ENCODE data around the gene UPB1. TPM values are rescaled to one million over a fixed set of nuclear protein-coding genes. Genes with fewer than 3 reads are reported as not detected.

Gene UPB1
- total RNA-seq, 1 donor from 2014 or later = 1.3 TPM

DNA sequence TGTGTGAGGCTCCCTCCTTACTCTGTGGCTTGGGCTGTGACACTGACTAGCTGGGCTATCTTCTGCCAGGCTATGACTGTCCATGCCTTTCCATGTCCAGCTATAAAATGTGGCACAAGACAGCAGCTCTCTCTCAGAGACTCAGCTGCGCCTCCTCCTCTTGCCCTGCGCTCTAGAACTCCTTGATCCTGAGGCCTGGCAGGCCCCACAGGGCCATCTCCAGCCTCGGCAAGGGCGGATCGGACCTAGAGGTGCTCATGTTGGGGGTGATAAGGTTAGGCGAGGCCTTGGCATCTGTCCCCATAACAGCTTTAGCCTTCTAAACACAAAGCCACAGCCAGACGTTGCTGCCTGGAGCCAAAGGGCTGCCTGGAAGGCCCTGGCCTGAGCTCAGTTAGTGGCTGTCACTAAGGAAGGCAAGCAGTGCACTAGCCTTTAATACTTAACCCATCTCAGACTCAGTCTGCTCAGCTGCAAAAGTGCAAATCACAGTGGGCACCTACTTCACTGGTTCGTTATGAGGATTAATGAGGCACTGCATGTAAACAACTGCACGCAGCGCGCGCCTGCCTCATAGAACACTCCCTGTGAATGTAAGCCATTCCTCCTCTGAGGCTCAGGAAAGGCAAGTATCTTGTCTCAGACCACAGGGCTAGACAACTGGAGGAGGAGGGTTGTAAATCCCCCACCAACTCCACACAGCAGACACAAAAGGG lies 58.6 kb downstream of the UPB1 start:
- no peaks in the 10 kb centered on the region for H3K27me3 Mint-ChIP-seq (ENCODE audit: low read depth)
- H3K36me3 Mint-ChIP-seq = peaks cover 9% of the 10 kb centered on the region
- peak overlapping the region; percentile 97 for H3K27ac Mint-ChIP-seq

DNA sequence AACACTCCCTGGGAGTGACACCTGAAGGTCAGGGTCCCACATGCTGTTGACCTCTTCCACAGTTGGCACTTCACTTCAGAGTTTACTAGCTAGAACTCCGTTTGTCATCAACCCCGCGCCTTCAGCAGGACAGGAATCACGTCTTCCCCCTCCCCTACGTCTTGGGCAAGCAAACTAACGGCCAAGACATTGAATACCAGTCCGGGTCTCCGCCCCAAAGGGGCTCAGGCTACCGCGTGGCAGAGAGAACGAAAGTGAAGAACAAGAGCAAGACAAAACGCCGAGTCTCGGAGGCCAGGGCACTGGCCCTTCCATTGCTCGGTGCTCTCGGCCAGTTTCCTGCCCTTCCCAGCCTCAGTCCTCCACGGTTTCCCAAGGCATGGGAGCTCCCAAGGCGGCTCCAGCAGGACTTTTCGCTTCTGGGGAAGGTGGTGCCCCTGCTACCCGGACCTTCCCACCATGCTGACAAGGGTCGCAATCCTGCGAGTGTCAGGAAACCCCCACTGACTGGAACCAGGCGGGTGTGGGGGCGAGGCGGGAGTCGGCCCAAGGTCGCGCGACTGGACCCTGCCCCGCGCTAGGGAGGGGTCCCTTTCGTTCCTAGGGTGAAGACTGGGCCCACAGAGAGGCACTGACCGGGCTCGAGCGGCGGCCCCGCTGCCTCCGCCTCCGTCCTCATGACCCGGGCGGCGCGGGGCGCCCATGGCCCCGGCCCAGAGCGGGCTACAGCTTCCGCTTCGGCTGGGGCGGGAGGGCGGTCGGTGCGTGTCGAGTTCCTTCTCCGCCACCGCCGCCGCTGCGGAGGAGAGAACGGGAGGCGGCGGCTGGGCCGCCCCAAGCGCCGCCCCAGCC lies 59.4 kb downstream of the UPB1 start, which contains the start of gene GUCD1:
Gene GUCD1 (minus strand): TSS at position 826 of the 852 bp plus-strand sequence. CDS start 147 bp downstream, at position 679.
- H3K36me3 Mint-ChIP-seq = peaks cover 10% of the 10 kb centered on the region
- peak within 1 kb of the TSS; percentile 99 for H3K27ac Mint-ChIP-seq

More for the DNA sequence above, 58.6 kb downstream of the UPB1 start:
- Mint-ChIP-seq H3K9me3 (no peaks in the 10 kb centered on the region), H3K4me3 (peak overlapping the region; percentile 91), H3K4me1 (peaks cover 38% of the 10 kb centered on the region)
- no peak for DNase-seq (ENCODE audit: low spot score in 2 of 2, unreplicated experiment in 2 of 2)
- TF ChIP-seq CTCF (IDR thresholded peaks at IDR 0.05; ENCODE audit: unreplicated experiment) = no peak

DNA sequence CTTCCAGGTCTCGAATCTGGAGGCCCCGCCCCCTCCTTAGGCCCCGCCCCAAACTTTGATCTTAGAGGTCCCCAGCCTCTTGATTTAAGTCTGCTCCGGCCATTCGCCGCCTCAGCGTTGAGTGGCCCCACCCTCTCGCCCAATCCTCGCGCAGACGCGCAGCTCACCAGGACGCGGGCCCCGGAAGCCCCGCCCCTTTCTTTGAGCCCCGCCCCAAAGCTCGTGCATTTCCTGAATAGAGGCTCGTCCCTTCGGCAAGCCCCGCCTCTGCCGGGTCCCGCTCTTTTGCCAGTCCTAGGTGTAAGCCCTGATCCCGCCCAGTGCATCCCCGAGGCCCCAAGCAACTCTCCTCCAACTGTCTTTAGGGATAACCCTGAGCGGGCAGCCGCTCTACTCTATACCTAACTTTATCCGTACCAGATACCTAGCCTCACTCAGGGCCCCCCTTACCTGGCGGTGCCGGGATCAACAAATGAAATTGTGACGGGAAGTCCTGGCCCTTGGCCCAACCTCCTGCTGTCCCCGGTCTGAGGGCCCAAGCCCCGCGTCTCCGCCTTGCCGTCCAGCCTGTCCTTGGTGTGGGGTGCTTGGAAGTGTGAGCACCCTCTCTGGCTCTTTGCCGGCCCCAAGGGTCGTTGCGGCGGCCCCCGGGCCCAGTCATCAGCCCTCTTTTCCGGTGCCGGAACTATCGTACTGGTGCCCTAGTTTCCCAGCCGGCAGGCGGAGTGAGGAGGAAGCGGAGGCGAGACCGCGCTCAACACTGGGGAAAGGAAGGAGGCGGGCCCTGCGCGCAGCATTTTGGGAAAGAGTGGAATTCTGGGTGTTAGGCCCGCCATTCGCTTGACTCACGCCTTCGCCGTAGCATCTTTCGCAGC lies 60.3 kb downstream of the UPB1 start, which contains the start of gene SNRPD3:
Gene SNRPD3 (plus strand): TSS at position 835 of the 875 bp plus-strand sequence. CDS start 1,676 bp downstream, outside the sequence.
- Mint-ChIP-seq H3K4me3 (peak within 1 kb of the TSS; percentile 91), H3K36me3 (peaks cover 10% of the 10 kb centered on the region), H3K27ac (peak within 1 kb of the TSS; percentile 99), H3K4me1 (peaks cover 38% of the 10 kb centered on the region), H3K9me3 (no peaks in the 10 kb centered on the region), H3K27me3 (ENCODE audit: low read depth) (no peaks in the 10 kb centered on the region)
- DNase-seq (ENCODE audit: low spot score in 2 of 2, unreplicated experiment in 2 of 2) = peak; percentile 97 to 99
- no peak for TF ChIP-seq CTCF (IDR thresholded peaks at IDR 0.05; ENCODE audit: unreplicated experiment)

More for the DNA sequence above, 59.4 kb downstream of the UPB1 start, which contains the start of gene GUCD1:
- peak in 1 of 2 experiments; percentile 54 for DNase-seq (ENCODE audit: low spot score in 2 of 2, unreplicated experiment in 2 of 2)
- peaks cover 38% of the 10 kb centered on the region for H3K4me1 Mint-ChIP-seq
- TF ChIP-seq CTCF (IDR thresholded peaks at IDR 0.05; ENCODE audit: unreplicated experiment) = no peak
- H3K9me3 Mint-ChIP-seq = no peaks in the 10 kb centered on the region
- H3K4me3 Mint-ChIP-seq = peak within 1 kb of the TSS; percentile 91
- no peaks in the 10 kb centered on the region for H3K27me3 Mint-ChIP-seq (ENCODE audit: low read depth)

DNA sequence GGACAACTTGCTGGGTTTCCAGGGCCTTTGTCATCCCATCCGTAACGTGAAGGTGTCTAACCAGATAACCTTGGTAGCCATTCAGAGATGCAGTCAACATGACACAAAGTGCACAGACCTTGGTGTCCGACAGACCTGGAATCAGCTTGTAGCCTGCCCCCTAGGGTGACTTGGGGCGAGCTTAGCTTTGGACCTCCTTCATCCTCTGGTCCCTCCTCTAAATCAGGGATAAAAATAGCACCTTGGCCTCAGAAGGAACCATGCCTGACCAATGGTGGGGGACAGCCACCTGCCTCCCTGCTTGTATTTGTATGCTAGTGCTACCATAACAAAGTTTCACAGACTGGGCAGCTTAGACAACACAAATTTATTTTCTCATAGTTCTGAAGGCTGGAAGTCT lies 64.3 kb downstream of the UPB1 start:
- H3K27me3 Mint-ChIP-seq (ENCODE audit: low read depth) = no peaks in the 10 kb centered on the region
- H3K4me1 Mint-ChIP-seq = peaks cover 25% of the 10 kb centered on the region
- no peak overlapping the region for H3K27ac Mint-ChIP-seq
- H3K4me3 Mint-ChIP-seq = no peak overlapping the region
- DNase-seq (ENCODE audit: low spot score in 2 of 2, unreplicated experiment in 2 of 2) = no peak
- peaks cover 20% of the 10 kb centered on the region for H3K36me3 Mint-ChIP-seq
- no peaks in the 10 kb centered on the region for H3K9me3 Mint-ChIP-seq
- no peak for TF ChIP-seq CTCF (IDR thresholded peaks at IDR 0.05; ENCODE audit: unreplicated experiment)

DNA sequence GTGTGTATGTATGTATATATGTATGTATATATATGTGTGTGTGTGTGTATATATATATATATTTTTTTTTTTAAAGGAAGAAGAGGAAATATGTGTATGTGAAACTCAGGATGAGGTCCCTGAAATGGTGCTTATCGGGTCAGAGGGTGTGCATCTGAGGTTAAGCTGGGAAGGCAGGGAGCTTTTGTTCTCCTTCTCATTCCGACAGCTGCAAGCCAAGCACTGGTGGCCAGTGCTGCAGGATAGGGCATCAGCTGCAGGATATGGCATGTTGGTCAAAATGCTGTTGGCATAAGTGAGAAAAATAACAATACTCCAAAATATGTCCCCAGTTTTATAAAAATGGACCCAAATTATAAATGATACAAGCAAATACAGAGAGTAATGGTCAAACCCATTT lies 68.1 kb downstream of the UPB1 start:
- no peak for DNase-seq (ENCODE audit: low spot score in 2 of 2, unreplicated experiment in 2 of 2)
- no peak for TF ChIP-seq CTCF (IDR thresholded peaks at IDR 0.05; ENCODE audit: unreplicated experiment)
- Mint-ChIP-seq H3K4me1 (peaks cover 4% of the 10 kb centered on the region), H3K27me3 (ENCODE audit: low read depth) (no peaks in the 10 kb centered on the region), H3K36me3 (peaks cover 26% of the 10 kb centered on the region), H3K27ac (no peak overlapping the region), H3K4me3 (no peak overlapping the region), H3K9me3 (no peaks in the 10 kb centered on the region)

Measured in mesothelial cell of epicardium (in vitro differentiated cells).